Stomach (tissue), 4 donors: ENCODE results near the gene PRDM16.

Source experiments
- CTCF ChIP-seq, 7 experiments: fragments of 450-650 bp in 4 of 7; fragments of 200-600 bp in 3 of 7; sonication (generic) in 3 of 7; IDR thresholded peaks; one replicate each; pipeline ENCODE4 v1.5.1; 2016 to 2019; ENCODE audit warnings: antibody characterized with exemption in 7 of 7, control low read depth in 2 of 7, mild to moderate bottlenecking in 1 of 7
- EP300 ChIP-seq: sonication (generic); formaldehyde crosslinking; IDR thresholded peaks from one replicate; pipeline ENCODE4 v1.6.1; 2017; ENCODE audit warnings: antibody characterized with exemption
- POLR2A ChIP-seq, 4 donors: fragments of 450-650 bp; IDR thresholded peaks; one replicate each; pipeline ENCODE4 v1.6.1; 2016; ENCODE audit warnings: antibody characterized with exemption in 4 of 4, control low read depth in 2 of 4, mild to moderate bottlenecking in 1 of 4, moderate library complexity in 1 of 4

GRCh38 chr1:3440300-3440681 lies 371.3 kb downstream of the PRDM16 start:
- TF ChIP-seq CTCF (IDR thresholded peaks at IDR 0.05) (no peak), POLR2A (IDR thresholded peaks at IDR 0.05) (no peak), EP300 (no peak)
